Activated CD4-positive, alpha-beta memory T cell treated with anti-CD3 and anti-CD28 coated beads, Interleukin-2, amount 10 ng/mL, durations not matched to agents 7 days and 5 days (primary cell): ENCODE measurements around the gene GPHB5. TPM values are rescaled to one million over a fixed set of nuclear protein-coding genes. Genes with fewer than 3 reads are reported as not detected.
"Not testable (repeated sequence)": the region's sequence is repeated elsewhere in the genome, so short reads cannot be mapped to it uniquely, and the experiment has no call there.

ENCODE experiments used
- CTCF ChIA-PET: fragments of 350-600 bp; sonication (Branson Sonifier 250); formaldehyde crosslinking; loops from one replicate; lab custom pipeline; 2021; ENCODE audit warnings: antibody characterized with exemption, inconsistent platforms; lab: Charles Lee
- POLR2A ChIA-PET: fragments of 350-600 bp; sonication (Branson Sonifier 250); formaldehyde crosslinking; loops from one replicate; lab custom pipeline; 2021; ENCODE audit warnings: antibody characterized with exemption; lab: Charles Lee
- DNase-seq: peaks from one replicate; pipeline ENCODE4 v3.0.0-alpha.2; 2020
- H3K27ac Mint-ChIP-seq: one replicate; pipeline ENCODE4 v1.8.0; 2021; ENCODE audit warnings: mild to moderate bottlenecking, mixed read lengths
- H3K27me3 Mint-ChIP-seq: one replicate; pipeline ENCODE4 v1.8.0; 2021; ENCODE audit warnings: mixed read lengths
- H3K36me3 Mint-ChIP-seq: one replicate; pipeline ENCODE4 v1.8.0; 2021; ENCODE audit warnings: low read depth, mixed read lengths
- H3K4me1 Mint-ChIP-seq: one replicate; pipeline ENCODE4 v1.8.0; 2021; ENCODE audit warnings: mixed read lengths
- H3K4me3 Mint-ChIP-seq: one replicate; pipeline ENCODE4 v1.8.0; 2021; ENCODE audit warnings: mild to moderate bottlenecking, mixed read lengths
- H3K9me3 Mint-ChIP-seq: one replicate; pipeline ENCODE4 v1.8.0; 2021; ENCODE audit warnings: mixed read lengths
- total RNA-seq, 2 experiments: library from RNA; stranded (reverse); gene quantifications; one replicate each; pipeline ENCODE4 v1.2.3, GENCODE V29; 2021

GPHB5 gene
- total RNA-seq, 2 experiments from 2014 or later: not detected

DNA sequence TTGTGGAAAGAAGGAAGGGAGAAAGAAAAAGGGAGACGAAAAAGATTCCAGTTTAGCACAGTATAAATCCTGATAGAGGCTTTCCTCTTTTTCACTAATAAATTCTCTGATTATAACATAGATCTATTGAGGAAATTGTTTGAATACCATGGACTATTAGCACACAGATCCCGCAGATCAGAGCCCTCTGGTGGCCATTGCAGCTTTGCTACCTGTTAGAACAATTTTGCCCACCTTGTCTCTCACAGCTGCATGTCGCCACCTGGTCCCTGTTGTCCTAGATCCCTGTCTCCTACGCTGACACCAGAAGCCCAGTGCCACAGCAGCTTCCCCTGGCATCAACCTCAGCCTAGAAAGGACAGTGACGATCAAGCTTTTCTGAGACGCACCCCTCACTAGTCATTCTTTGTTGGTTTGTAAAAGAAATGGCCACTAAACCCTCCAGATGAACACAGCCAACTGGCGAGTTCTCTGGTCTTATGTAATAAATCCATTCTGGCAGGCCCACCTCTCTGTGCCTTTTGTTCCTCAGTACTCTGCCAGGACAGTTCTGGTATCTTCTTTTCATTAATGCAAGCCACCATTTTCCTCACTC is 9.9 kb downstream of the GPHB5 start:
- Mint-ChIP-seq H3K27ac (no peak overlapping the region), H3K27me3 (peaks cover 29% of the 10 kb centered on the region), H3K36me3 (no peaks in the 10 kb centered on the region), H3K9me3 (no peaks in the 10 kb centered on the region), H3K4me3 (no peak overlapping the region), H3K4me1 (no peaks in the 10 kb centered on the region)
- ChIA-PET POLR2A (no interaction called here), CTCF (interaction anchor here (1.0 kb wide), 1 partner anchor 32 kb away, joined by 3 read pairs; no protein-coding TSS in a partner anchor)
- DNase-seq: no peak

GRCh38 chr14:63304429-63304828 is 14.3 kb downstream of the GPHB5 start:
- CTCF ChIA-PET, H3K9me3 Mint-ChIP-seq, H3K4me3 Mint-ChIP-seq, DNase-seq, H3K4me1 Mint-ChIP-seq, POLR2A ChIA-PET, H3K36me3 Mint-ChIP-seq, H3K27ac Mint-ChIP-seq: not testable (repeated sequence)
- H3K27me3 Mint-ChIP-seq: peaks cover 15% of the 10 kb centered on the region

- CTCF ChIA-PET: no interaction called here
- DNase-seq: no peak
- Mint-ChIP-seq H3K4me1 (peaks cover 18% of the 10 kb centered on the region), H3K27me3 (peaks cover 6% of the 10 kb centered on the region), H3K4me3 (no peak overlapping the region), H3K36me3 (no peaks in the 10 kb centered on the region), H3K9me3 (no peaks in the 10 kb centered on the region), H3K27ac (no peak overlapping the region)
- POLR2A ChIA-PET: no interaction called here
Observed at GRCh38 chr14:63301891-63302534, 16.7 kb downstream of the GPHB5 start.

DNA sequence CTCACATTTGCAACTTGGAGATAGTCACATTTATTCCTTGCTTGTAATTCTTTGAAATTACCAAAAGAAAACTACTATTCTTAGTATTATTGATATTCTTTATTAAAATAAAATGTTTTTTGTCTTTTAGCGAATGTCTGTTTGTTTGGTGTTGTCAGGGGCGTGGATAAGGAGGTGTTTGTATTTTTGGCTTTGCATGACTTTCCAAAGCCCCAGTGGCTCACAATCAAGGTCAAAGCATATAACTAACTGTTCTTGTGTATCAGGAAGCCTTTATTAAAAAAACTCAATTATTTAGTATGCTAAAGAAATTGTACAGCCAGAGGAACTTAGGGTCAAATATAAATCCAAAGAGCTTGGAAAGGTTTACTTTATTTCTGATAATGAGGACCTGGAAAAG is 17.9 kb downstream of the GPHB5 start:
- Mint-ChIP-seq H3K4me1 (peaks cover 27% of the 10 kb centered on the region), H3K36me3 (no peaks in the 10 kb centered on the region), H3K27ac (no peak overlapping the region), H3K9me3 (no peaks in the 10 kb centered on the region), H3K27me3 (peaks cover 6% of the 10 kb centered on the region), H3K4me3 (no peak overlapping the region)
- no peak for DNase-seq
- ChIA-PET POLR2A (no interaction called here), CTCF (interaction anchor here (0.7 kb wide), 1 partner anchor 210 kb away, joined by 3 read pairs; no protein-coding TSS in a partner anchor)

DNA sequence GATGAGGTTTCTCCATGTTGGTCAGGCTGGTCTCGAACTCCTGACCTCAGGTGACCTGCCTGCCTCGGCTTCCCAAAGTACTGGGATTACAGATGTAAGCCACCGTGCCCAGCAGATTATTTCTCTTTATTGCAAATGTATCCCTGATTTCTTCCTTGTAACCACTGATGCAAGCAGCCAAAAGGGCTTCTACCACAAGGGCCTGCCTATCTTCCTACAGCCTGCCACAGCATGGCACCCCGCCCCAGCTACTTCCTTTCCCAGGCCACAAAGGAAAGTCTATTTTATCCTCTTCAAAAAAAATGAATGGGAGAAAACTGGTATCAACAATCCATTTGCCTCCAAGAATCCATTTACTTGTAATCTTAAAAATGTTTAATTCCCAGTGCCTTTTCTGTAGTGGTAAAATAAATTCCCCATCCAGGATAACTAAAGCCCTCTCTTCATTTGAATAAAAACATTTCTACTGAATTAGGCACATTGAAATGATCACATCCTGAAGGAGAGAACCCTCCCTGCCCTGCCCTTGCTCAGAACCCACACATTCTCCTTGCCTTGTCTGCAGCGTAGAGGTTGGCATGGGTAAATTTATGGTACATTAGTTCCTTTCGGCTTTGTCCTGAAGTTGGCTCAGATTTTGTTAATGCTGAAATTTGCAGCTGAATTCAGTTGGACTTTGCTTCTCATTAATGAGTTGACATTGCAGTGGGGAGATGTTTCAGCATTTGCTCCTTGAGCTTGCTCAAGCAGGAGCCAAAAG is 19.2 kb downstream of the GPHB5 start:
- peaks cover 6% of the 10 kb centered on the region for H3K27me3 Mint-ChIP-seq
- H3K9me3 Mint-ChIP-seq: no peaks in the 10 kb centered on the region
- no peaks in the 10 kb centered on the region for H3K36me3 Mint-ChIP-seq
- no peak overlapping the region for H3K27ac Mint-ChIP-seq
- no peak for DNase-seq
- ChIA-PET CTCF (no interaction called here), POLR2A (no interaction called here)
- H3K4me1 Mint-ChIP-seq: peaks cover 39% of the 10 kb centered on the region
- H3K4me3 Mint-ChIP-seq: no peak overlapping the region

GRCh38 chr14:63297372-63298063 is 21.2 kb downstream of the GPHB5 start:
- Mint-ChIP-seq H3K9me3 (no peaks in the 10 kb centered on the region), H3K4me3 (no peak overlapping the region), H3K27me3 (peaks cover 7% of the 10 kb centered on the region), H3K27ac (no peak overlapping the region), H3K4me1 (peaks cover 41% of the 10 kb centered on the region), H3K36me3 (no peaks in the 10 kb centered on the region)
- POLR2A ChIA-PET: no interaction called here
- no peak for DNase-seq
- CTCF ChIA-PET: no interaction called here

- peaks cover 5% of the 10 kb centered on the region for H3K27me3 Mint-ChIP-seq
- no peaks in the 10 kb centered on the region for H3K36me3 Mint-ChIP-seq
- H3K4me1 Mint-ChIP-seq: peaks cover 41% of the 10 kb centered on the region
- ChIA-PET POLR2A (no interaction called here), CTCF (no interaction called here)
- peak overlapping the region; percentile 58 for H3K27ac Mint-ChIP-seq
- no peak for DNase-seq
- H3K4me3 Mint-ChIP-seq: peak overlapping the region; percentile 1
- H3K9me3 Mint-ChIP-seq: no peaks in the 10 kb centered on the region
Observed at GRCh38 chr14:63296060-63296563, 22.6 kb downstream of the GPHB5 start.

DNA sequence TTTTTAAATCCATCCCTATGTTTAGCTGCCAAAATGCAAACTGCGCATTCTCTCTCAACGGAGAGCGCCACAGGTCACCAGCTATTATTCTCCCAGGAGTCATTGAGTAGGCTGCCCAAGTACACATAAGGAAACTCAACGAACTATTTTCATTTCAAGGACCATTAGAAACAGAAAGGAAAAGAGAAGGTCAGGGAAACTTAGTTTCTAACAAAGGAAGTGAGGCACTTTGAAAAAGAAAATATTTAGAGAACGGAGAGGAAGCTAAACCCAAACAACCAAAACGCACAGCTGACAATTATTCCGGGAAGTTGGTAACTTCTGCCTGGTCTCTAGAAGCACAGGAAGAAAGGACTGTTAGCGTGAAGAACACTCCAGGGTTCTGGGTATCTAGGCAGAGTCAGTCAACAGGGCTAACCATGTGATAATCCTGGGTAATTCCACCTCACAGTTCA is 23.5 kb downstream of the GPHB5 start:
- no peak for DNase-seq
- peak overlapping the region; percentile 58 for H3K27ac Mint-ChIP-seq
- ChIA-PET POLR2A (interaction anchor here (0.6 kb wide), 1 partner anchor 8 kb away, joined by 3 read pairs; no protein-coding TSS in a partner anchor), CTCF (interaction anchor here (1.0 kb wide), 1 partner anchor 16 kb away, joined by 3 read pairs; no protein-coding TSS in a partner anchor)
- peak overlapping the region; percentile 7 for H3K4me3 Mint-ChIP-seq
- H3K9me3 Mint-ChIP-seq: no peaks in the 10 kb centered on the region
- peaks cover 6% of the 10 kb centered on the region for H3K27me3 Mint-ChIP-seq
- H3K4me1 Mint-ChIP-seq: peaks cover 41% of the 10 kb centered on the region
- H3K36me3 Mint-ChIP-seq: no peaks in the 10 kb centered on the region

DNA sequence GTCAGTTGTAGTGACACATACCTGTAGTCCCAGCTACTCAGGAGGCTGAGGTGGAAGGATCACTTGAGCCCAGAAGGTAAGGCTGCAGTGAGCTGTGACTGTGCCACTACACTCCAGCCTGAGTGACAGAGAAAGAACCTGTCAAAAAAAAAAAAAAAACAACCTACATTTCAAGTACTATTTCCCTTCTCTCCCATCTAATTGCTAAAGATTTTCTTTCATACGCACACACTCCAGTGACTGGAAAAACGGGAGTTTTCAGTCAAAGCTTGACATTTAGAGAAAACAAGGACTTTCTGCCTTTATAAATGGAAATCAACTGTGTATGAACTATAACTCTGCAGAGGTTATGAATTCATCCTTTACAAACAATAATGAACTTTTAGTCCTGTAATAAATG is 25.9 kb downstream of the GPHB5 start:
- no peak for DNase-seq
- CTCF ChIA-PET: interaction anchor here (0.7 to 1.5 kb wide), 2 partner anchors 16 to 1081 kb away, joined by 3 to 5 read pairs; no protein-coding TSS in a partner anchor
- Mint-ChIP-seq H3K27me3 (peaks cover 6% of the 10 kb centered on the region), H3K4me1 (peaks cover 24% of the 10 kb centered on the region), H3K36me3 (no peaks in the 10 kb centered on the region), H3K27ac (no peak overlapping the region), H3K9me3 (no peaks in the 10 kb centered on the region), H3K4me3 (no peak overlapping the region)
- POLR2A ChIA-PET: interaction anchor here (2.2 kb wide), 1 partner anchor 9 kb away, joined by 9 read pairs; no protein-coding TSS in a partner anchor

DNA sequence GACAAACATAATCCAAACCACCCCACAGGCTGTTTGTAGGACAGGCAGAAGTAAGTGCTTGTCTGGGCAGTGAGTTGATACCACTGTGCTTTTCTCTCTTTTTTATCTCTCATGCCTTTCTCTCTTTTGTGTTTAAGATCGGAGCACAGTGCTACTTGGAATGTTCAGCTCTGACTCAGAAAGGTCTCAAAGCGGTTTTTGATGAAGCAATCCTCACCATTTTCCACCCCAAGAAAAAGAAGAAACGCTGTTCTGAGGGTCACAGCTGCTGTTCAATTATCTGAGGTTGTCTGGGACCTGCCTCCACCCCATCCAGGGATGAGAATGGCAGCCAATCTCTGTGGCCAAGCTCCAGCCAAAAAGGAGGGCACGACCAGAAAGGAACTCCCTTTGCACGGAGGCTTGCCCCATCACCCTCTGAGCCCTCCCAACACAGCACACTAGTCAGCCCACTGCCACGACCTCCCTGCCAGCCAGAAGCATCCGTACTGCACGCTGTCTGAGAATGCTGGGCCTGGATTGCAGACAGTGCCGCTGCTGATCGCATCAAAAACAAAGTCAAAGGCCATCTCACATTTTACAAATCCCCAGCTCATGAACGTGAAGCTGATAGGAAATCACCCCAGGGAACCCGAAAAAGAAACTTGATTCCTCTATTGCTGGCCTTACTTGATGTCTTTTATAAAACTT is 27.8 kb downstream of the GPHB5 start:
- Mint-ChIP-seq H3K27me3 (peaks cover 6% of the 10 kb centered on the region), H3K27ac (no peak overlapping the region), H3K9me3 (no peaks in the 10 kb centered on the region), H3K4me3 (no peak overlapping the region), H3K36me3 (no peaks in the 10 kb centered on the region), H3K4me1 (peaks cover 15% of the 10 kb centered on the region)
- ChIA-PET CTCF (no interaction called here), POLR2A (no interaction called here)
- no peak for DNase-seq

GRCh38 chr14:63288853-63289252 is 29.9 kb downstream of the GPHB5 start:
- Mint-ChIP-seq H3K4me3 (no peak overlapping the region), H3K27me3 (peaks cover 6% of the 10 kb centered on the region), H3K36me3 (no peaks in the 10 kb centered on the region), H3K4me1 (no peaks in the 10 kb centered on the region), H3K27ac (no peak overlapping the region), H3K9me3 (no peaks in the 10 kb centered on the region)
- DNase-seq: no peak
- ChIA-PET POLR2A (no interaction called here), CTCF (interaction anchor here (1.6 kb wide), 1 partner anchor 11 kb away, joined by 3 read pairs; no protein-coding TSS in a partner anchor)
